OCI-LY3 (cell line): Measurements from ENCODE around the gene EPHA3.

Experiments
- CTCF ChIP-seq: fragments of 200-600, 300-600 bp; sonication (generic); IDR thresholded peaks from 2 replicates; pipeline ENCODE4 v1.5.1; 2014; ENCODE audit warnings: antibody characterized with exemption, low read length, low read depth
- EZH2phosphoT487 ChIP-seq: fragments of 200-600 bp; shearing (Covaris generic); IDR thresholded peaks from 2 replicates; pipeline ENCODE4 v1.6.1; 2018; ENCODE audit warnings: antibody characterized with exemption, mixed run types, low read depth

GRCh38 chr3:89312141-89312540 lies 204.7 kb downstream of the EPHA3 start:
- TF ChIP-seq CTCF: no peak
- no peak for TF ChIP-seq EZH2phosphoT487
